Ramos (cell line): ENCODE results near the gene RRP1.

ENCODE experiments used
- in situ Hi-C: fragments of 300-500 bp; cut with MboI; formaldehyde crosslinking; loops from one replicate; pipeline ENCODE4 v1.14.3; 2022; ENCODE audit warnings: low sequenced_read_pairs; ENCODE audit not compliant: unreplicated experiment

Gene RRP1

GRCh38 chr21:43812957-43813655 lies 23.7 kb downstream of the RRP1 start:
- in situ Hi-C loops: loop anchor here (25.0 kb wide), 1 partner anchor 124 kb away; no protein-coding TSS in a partner anchor

GRCh38 chr21:43813656-43813980 lies 24.2 kb downstream of the RRP1 start:
- in situ Hi-C loops: loop anchor here (25.0 kb wide), 1 partner anchor 124 kb away; no protein-coding TSS in a partner anchor

- in situ Hi-C loops: loop anchor here (25.0 kb wide), 1 partner anchor 123 kb away; no protein-coding TSS in a partner anchor
Measured at GRCh38 chr21:43814215-43815106, 25.1 kb downstream of the RRP1 start.

- in situ Hi-C loops: loop anchor here (25.0 kb wide), 1 partner anchor 122 kb away; no protein-coding TSS in a partner anchor
Measured at GRCh38 chr21:43815107-43815613, 25.8 kb downstream of the RRP1 start.

DNA sequence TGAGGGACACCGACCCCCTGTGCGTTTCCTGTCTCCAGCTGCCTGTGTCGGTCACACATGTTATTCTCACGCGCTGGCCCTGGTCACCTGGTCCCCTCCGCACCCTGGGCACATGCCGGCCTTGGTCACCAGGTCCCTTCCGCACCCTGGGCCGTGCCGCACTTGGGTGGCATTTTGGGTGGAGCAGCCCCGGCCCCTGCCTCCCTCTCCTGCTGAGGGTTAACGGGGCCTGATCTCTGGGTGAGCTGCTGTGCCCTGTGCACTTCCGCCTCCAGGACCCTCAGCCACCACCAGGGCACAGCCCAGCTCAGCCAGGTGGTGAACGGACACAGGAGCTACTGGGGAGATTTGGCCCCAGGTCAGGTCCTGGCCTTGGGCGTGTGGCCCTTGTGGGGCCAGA lies 26.6 kb downstream of the RRP1 start:
- in situ Hi-C loops: loop anchor here (25.0 kb wide), 1 partner anchor 121 kb away; no protein-coding TSS in a partner anchor

- in situ Hi-C loops: loop anchor here (25.0 kb wide), 1 partner anchor 121 kb away; no protein-coding TSS in a partner anchor
Measured at GRCh38 chr21:43816611-43817071, 27.3 kb downstream of the RRP1 start.

DNA sequence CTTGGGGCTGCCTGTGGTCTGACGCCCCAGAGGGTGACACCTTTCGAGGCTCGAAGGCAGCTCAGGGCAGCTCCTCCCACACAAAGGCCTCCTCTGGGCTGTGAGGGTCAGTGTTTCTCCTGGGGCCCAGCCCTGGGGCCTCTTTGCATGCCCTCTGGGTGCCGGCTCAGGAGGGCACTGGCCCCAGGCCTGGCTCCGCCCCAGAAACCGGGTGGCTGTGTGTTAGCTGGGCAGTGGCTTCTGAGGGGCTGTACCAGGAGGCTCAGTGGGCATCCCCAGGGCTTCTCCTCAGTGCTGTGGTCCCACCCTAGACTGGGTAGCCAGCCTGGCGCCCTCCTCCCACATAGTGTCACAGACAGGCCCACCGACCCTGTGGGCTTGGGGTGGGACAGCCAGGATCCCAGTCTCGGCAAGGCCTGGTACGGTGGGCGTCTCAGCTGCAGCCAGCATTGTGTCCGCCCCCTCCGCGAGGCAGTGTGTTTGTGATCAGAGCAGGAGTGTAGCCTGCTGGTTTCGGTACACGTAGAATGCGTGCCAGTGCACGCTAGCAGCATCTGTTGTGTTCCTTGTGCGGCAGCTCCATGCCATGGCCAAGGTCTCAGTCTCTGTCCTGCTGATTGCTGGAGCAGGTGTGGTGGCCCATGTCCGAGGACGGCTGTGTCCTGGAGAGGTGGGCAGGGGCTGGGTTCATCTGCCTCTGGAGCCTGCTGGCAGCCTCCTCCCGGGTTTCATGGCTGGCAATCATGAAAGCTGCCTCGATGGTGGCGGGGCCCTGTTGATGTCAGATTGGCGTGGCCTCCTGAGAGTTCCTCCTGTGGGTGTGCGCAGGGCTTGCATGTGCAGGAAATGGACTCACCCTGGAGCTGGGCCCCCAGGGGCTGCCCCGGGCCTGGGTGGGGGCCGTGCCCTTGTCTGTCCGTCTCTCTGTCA lies 28.0 kb downstream of the RRP1 start:
- in situ Hi-C loops: loop anchor here (25.0 kb wide), 1 partner anchor 120 kb away; no protein-coding TSS in a partner anchor

GRCh38 chr21:43818685-43819084 lies 29.3 kb downstream of the RRP1 start:
- in situ Hi-C loops: loop anchor here (25.0 kb wide), 1 partner anchor 119 kb away; no protein-coding TSS in a partner anchor

- in situ Hi-C loops: loop anchor here (25.0 kb wide), 1 partner anchor 118 kb away; no protein-coding TSS in a partner anchor
Measured at GRCh38 chr21:43819511-43820405, 30.4 kb downstream of the RRP1 start.

DNA sequence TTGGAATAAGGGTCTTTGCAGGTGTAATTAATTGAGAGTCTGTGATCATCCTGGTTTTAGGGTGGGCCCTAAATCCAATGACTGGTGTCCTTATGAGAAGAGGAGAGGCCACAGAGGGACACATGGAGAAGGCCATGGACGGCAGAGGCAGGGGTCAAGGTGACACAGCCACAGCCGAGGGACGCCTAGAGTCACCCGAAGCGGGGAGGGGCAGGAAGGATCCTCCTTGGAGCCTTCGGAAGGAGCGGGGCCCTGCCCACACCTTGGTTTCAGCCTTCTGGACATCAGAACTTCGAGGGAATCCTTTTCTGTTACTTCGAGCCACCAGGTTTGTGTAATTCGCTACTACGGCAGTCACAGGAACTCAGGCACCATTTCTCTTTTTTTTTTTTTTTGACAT lies 31.1 kb downstream of the RRP1 start:
- in situ Hi-C loops: loop anchor here (25.0 kb wide), 1 partner anchor 117 kb away; no protein-coding TSS in a partner anchor

GRCh38 chr21:43822166-43822565 lies 32.8 kb downstream of the RRP1 start:
- in situ Hi-C loops: loop anchor here (25.0 kb wide), 1 partner anchor 115 kb away; no protein-coding TSS in a partner anchor

DNA sequence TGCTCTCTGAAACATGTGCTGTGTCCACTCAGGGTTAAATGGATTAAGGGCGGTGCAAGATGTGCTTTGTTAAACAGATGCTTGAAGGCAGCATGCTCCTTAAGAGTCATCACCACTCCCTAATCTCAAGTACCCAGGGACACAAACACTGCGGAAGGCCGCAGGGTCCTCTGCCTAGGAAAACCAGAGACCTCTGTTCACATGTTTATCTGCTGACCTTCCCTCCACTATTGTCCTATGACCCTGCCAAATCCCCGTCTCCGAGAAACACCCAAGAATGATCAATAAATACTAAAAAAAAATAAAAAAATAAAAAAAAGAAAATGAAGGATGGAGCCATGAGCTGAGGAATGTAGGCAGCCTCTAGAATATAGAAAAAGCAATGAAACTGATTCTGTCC lies 33.4 kb downstream of the RRP1 start:
- in situ Hi-C loops: loop anchor here (25.0 kb wide), 1 partner anchor 115 kb away; no protein-coding TSS in a partner anchor

- in situ Hi-C loops: loop anchor here (25.0 kb wide), 1 partner anchor 113 kb away; no protein-coding TSS in a partner anchor
Measured at GRCh38 chr21:43824333-43825241, 35.2 kb downstream of the RRP1 start.

DNA sequence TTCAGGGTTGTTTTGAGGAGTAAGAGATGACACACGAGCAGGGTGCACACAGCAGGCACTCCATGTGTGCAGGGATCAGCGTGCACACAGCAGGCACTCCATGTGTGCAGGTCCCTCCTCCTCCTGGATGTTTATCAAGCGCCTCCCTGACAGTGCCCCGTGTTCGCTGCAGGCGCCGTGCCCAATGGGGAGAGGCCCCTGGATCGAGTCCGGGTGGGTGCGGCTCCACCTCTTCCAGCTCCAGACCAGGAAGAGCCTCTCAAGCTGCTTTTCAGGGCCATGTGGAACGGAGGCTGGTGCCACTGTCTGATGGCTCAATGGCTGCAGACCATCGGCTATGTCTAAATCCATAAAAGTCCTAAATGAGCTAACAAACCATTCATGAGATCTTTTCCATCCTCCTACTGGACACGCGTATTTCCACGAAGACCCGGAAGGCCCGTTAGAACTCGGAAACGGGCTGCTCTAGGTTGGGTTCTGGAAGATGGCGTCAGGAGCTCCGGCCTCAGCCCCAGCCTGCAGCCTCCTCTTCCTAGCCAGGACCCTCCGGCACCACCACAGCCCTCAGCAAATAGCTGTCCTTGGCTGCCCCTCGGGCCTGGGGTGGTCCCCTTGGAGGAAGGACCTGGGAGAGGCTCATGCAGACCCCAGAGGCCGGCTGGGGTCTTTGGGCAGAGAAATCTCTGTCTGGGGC lies 36.0 kb downstream of the RRP1 start:
- in situ Hi-C loops: no loop called here

- in situ Hi-C loops: no loop called here
Measured at GRCh38 chr21:43825936-43826622, 36.7 kb downstream of the RRP1 start.

- in situ Hi-C loops: no loop called here
Measured at GRCh38 chr21:43826623-43826974, 37.2 kb downstream of the RRP1 start.
